Stimulated activated CD4-positive, alpha-beta T cell treated with anti-CD3 and anti-CD28 coated beads, Interleukin-12 subunit alpha, Interleukin-12 subunit beta, amount 100 ng/mL, for 4 hours (primary cell): Measurements from ENCODE around the gene LRAT.
"Not testable (repeated sequence)": the region's sequence is repeated elsewhere in the genome, so short reads cannot be mapped to it uniquely, and the experiment has no call there.

Experiments
- DNase-seq: peaks from one replicate; pipeline ENCODE4 v3.0.0-alpha.2; 2020

The LRAT gene

GRCh38 chr4:154743683-154744340 is at the start of gene LRAT:
Gene LRAT, plus strand, starts transcription at chr4:154744000. Its CDS starts 327 bp downstream, at chr4:154744327.
- peak; percentile 27 for DNase-seq

- no peak for DNase-seq
Measured at GRCh38 chr4:154707877-154708276, 35.9 kb upstream of the LRAT start.

GRCh38 chr4:154709550-154709949 is 34.2 kb upstream of the LRAT start:
- no peak for DNase-seq

GRCh38 chr4:154711522-154711921 is 32.3 kb upstream of the LRAT start:
- no peak for DNase-seq

- DNase-seq, result no peak
Measured at GRCh38 chr4:154714339-154715040, 29.3 kb upstream of the LRAT start.

- DNase-seq, result no peak
Measured at GRCh38 chr4:154719087-154719486, 24.7 kb upstream of the LRAT start.

GRCh38 chr4:154720123-154720522 is 23.7 kb upstream of the LRAT start:
- DNase-seq, result no peak

- DNase-seq, result no peak
Measured at GRCh38 chr4:154720618-154721267, 23.1 kb upstream of the LRAT start.

- no peak for DNase-seq
Measured at GRCh38 chr4:154722262-154722661, 21.5 kb upstream of the LRAT start.

- not testable (repeated sequence) for DNase-seq
Measured at GRCh38 chr4:154723601-154724000, 20.2 kb upstream of the LRAT start.

- DNase-seq, result no peak
Measured at GRCh38 chr4:154727540-154727939, 16.3 kb upstream of the LRAT start.

GRCh38 chr4:154731756-154732155 is 12.0 kb upstream of the LRAT start:
- DNase-seq, result no peak

- no peak for DNase-seq
Measured at GRCh38 chr4:154732669-154733068, 11.1 kb upstream of the LRAT start.

GRCh38 chr4:154736770-154737169 is 7.0 kb upstream of the LRAT start:
- no peak for DNase-seq

GRCh38 chr4:154738426-154738825 is 5.4 kb upstream of the LRAT start:
- no peak for DNase-seq

- DNase-seq, result no peak
Measured at GRCh38 chr4:154739111-154739510, 4.7 kb upstream of the LRAT start.

- DNase-seq, result no peak
Measured at GRCh38 chr4:154740462-154740861, 3.3 kb upstream of the LRAT start.

GRCh38 chr4:154741131-154741665 is 2.6 kb upstream of the LRAT start:
- no peak for DNase-seq

- DNase-seq, result no peak
Measured at GRCh38 chr4:154741922-154742850, 1.6 kb upstream of the LRAT start.

GRCh38 chr4:154744341-154744926 is 634 bp downstream of the LRAT start:
- no peak for DNase-seq

- DNase-seq, result no peak
Measured at GRCh38 chr4:154757713-154758112, 13.9 kb downstream of the LRAT start.

- no peak for DNase-seq
Measured at GRCh38 chr4:154760895-154761294, 17.1 kb downstream of the LRAT start.
